Endothelial cell of umbilical vein (primary cell): ENCODE measurements around the gene CD200R1L. TPM values are rescaled to one million over a fixed set of nuclear protein-coding genes. Genes with fewer than 3 reads are reported as not detected.

Source experiments
- BruUV-seq: library from RNA; stranded (reverse); fragments of 400-500 nt; replicated peaks from 2 replicates; lab custom pipeline; 2021; lab: Mats Ljungman, UMichigan
- CTCF ChIA-PET: fragments of 300-600, 350-600 bp; sonication (Branson Sonifier 250); formaldehyde crosslinking; loops from one replicate; lab custom pipeline; 2021; ENCODE audit warnings: antibody characterized with exemption, inconsistent platforms; lab: Charles Lee
- POLR2A ChIA-PET: fragments of 300-600, 350-600 bp; sonication (Branson Sonifier 250); formaldehyde crosslinking; loops from one replicate; lab custom pipeline; 2021; ENCODE audit warnings: antibody characterized with exemption, inconsistent platforms; lab: Charles Lee
- DNase-seq: peaks from one replicate; pipeline ENCODE4 v3.0.0-alpha.2; 2011; ENCODE audit warnings: low read depth, low spot score
- FAIRE-seq: peaks from 2 replicates; lab custom pipeline; 2011; peaks lifted over from hg19 to GRCh38; lab: Jason Lieb, UNC
- H2AFZ ChIP-seq: 2 replicates; pipeline ENCODE4 v1.6.0; 2012; ENCODE audit warnings: low read depth, low read length, control low read depth, inconsistent platforms
- H3K27ac ChIP-seq: 2 replicates; pipeline ENCODE4 v1.5.1; 2011; ENCODE audit warnings: low read depth, mild to moderate bottlenecking, control low read depth, low read length, moderate library complexity; ENCODE audit not compliant: insufficient read depth
- H3K27me3 ChIP-seq, 2 experiments: 2 replicates each; pipeline versions ENCODE4 v1.6.0 to v1.6.1; 2011; ENCODE audit warnings: low read length in 2 of 2, mixed read lengths in 1 of 2; ENCODE audit not compliant: control insufficient read depth in 2 of 2, insufficient read depth in 2 of 2
- H3K36me3 ChIP-seq, 2 experiments: 2 replicates in 1 of 2; 3 replicates in 1 of 2; pipeline ENCODE4 v1.5.1; 2011; ENCODE audit warnings: low read length in 2 of 2, mild to moderate bottlenecking in 1 of 2, moderate library complexity in 1 of 2; ENCODE audit not compliant: control insufficient read depth in 2 of 2, insufficient read depth in 2 of 2; ENCODE audit errors: extremely low read depth in 1 of 2
- H3K4me1 ChIP-seq: 3 replicates; pipeline ENCODE4 v1.5.1; 2011; ENCODE audit warnings: mild to moderate bottlenecking, low read length; ENCODE audit not compliant: control insufficient read depth, insufficient read depth; ENCODE audit errors: extremely low read depth
- H3K4me2 ChIP-seq: 2 replicates; pipeline ENCODE4 v1.6.1; 2011; ENCODE audit warnings: low read length, control low read depth, mixed read lengths; ENCODE audit not compliant: insufficient read depth
- H3K4me3 ChIP-seq, 3 experiments: fragments of 200-600 bp in 1 of 3; sonication (generic), shearing (Covaris generic) in 1 of 3; replicated peaks in 1 of 3; 2 replicates each; pipeline ENCODE4 v1.5.1; 2011 to 2016; ENCODE audit warnings: control low read depth in 3 of 3, low read length in 3 of 3, mild to moderate bottlenecking in 2 of 3, inconsistent platforms in 1 of 3, low read depth in 1 of 3, moderate library complexity in 1 of 3; ENCODE audit not compliant: insufficient read depth in 1 of 3
- H3K79me2 ChIP-seq: 2 replicates; pipeline ENCODE4 v1.6.0; 2012; ENCODE audit warnings: low read length, inconsistent platforms; ENCODE audit not compliant: control insufficient read depth, insufficient read depth
- H3K9ac ChIP-seq: replicated peaks from 2 replicates; pipeline ENCODE3; 2011; ENCODE audit warnings: low read length, control low read depth; ENCODE audit not compliant: insufficient read depth; ENCODE audit errors: extremely low read depth
- H3K9me1 ChIP-seq: replicated peaks from 3 replicates; pipeline ENCODE4 v1.6.0; 2011; ENCODE audit warnings: mild to moderate bottlenecking, low read length; ENCODE audit not compliant: control insufficient read depth, insufficient read depth; ENCODE audit errors: extremely low read depth
- H3K9me3 ChIP-seq: replicated peaks from 2 replicates; pipeline ENCODE4 v1.5.1; 2012; ENCODE audit warnings: low read length, inconsistent platforms; ENCODE audit not compliant: control insufficient read depth, insufficient read depth
- H4K20me1 ChIP-seq: replicated peaks from 2 replicates; pipeline ENCODE3; 2011; ENCODE audit warnings: mild to moderate bottlenecking, low read length; ENCODE audit not compliant: control insufficient read depth, insufficient read depth; ENCODE audit errors: extremely low read depth
- EZH2 ChIP-seq: IDR thresholded peaks from 2 replicates; pipeline ENCODE4 v1.6.1; 2012; ENCODE audit warnings: borderline replicate concordance, low read depth, mild to moderate bottlenecking, moderate library complexity, low read length, inconsistent platforms; ENCODE audit not compliant: severe bottlenecking
- FOS ChIP-seq: IDR thresholded peaks from 2 replicates; pipeline ENCODE4 v1.6.1; 2011; ENCODE audit warnings: mild to moderate bottlenecking, low read length, moderate library complexity, borderline replicate concordance; ENCODE audit not compliant: insufficient read depth
- JUN ChIP-seq: IDR thresholded peaks from 2 replicates; pipeline ENCODE4 v1.6.1; 2011; ENCODE audit warnings: borderline replicate concordance, low read depth; ENCODE audit not compliant: insufficient read length, insufficient read depth
- MYC ChIP-seq: IDR thresholded peaks from one replicate; pipeline ENCODE4 v1.6.1; 2011; ENCODE audit warnings: mild to moderate bottlenecking, low read depth, low read length
- POLR2AphosphoS5 ChIP-seq: IDR thresholded peaks from 2 replicates; pipeline ENCODE4 v1.6.1; 2012; ENCODE audit warnings: low read depth, mild to moderate bottlenecking, control low read depth, low read length, moderate library complexity; ENCODE audit not compliant: insufficient read depth
- dilution Hi-C: fragments of 300-500 bp; cut with MboI; formaldehyde crosslinking; loops from one replicate; pipeline ENCODE4 v1.15.0; 2019; ENCODE audit warnings: low sequenced_read_pairs; ENCODE audit not compliant: extremely low pct_ligation_motif_present
- intact Hi-C: fragments of 100-400 bp; cut with micrococcal nuclease; formaldehyde crosslinking; loops from one replicate; pipeline ENCODE4 v1.10.0; 2022
- polyA plus RNA-seq, 4 experiments: library from polyadenylated mRNA; depleted of rRNA in 3 of 4; stranded (reverse) in 3 of 4; unstranded in 1 of 4; fragments of >200 nt; gene quantifications; 2 replicates each; pipeline versions ENCODE4 v1.2.1 to v1.2.3, GENCODE V29; 2011 to 2012; ENCODE audit warnings: missing spikeins in 1 of 4
- total RNA-seq: library from RNA; stranded (reverse); gene quantifications from 2 replicates; pipeline ENCODE4 v1.2.3, GENCODE V29; 2021
- TF ChIP-seq, protein P1 (sequence below), 2 donors: IDR thresholded peaks; 1 replicate in 1 of 2; 2 replicates in 1 of 2; pipeline ENCODE4 v1.5.1; 2011; ENCODE audit warnings: low read length in 2 of 2, mild to moderate bottlenecking in 2 of 2, moderate library complexity in 2 of 2, control low read depth in 1 of 2, inconsistent platforms in 1 of 2, low read depth in 1 of 2; ENCODE audit not compliant: insufficient read depth in 1 of 2; ENCODE audit errors: extremely low read depth in 1 of 2

The CD200R1L gene
- total and polyA plus RNA-seq, 2 donors (not counting 3 experiments of a cell fraction or from before 2014, with no cell fraction given): not detected

DNA sequence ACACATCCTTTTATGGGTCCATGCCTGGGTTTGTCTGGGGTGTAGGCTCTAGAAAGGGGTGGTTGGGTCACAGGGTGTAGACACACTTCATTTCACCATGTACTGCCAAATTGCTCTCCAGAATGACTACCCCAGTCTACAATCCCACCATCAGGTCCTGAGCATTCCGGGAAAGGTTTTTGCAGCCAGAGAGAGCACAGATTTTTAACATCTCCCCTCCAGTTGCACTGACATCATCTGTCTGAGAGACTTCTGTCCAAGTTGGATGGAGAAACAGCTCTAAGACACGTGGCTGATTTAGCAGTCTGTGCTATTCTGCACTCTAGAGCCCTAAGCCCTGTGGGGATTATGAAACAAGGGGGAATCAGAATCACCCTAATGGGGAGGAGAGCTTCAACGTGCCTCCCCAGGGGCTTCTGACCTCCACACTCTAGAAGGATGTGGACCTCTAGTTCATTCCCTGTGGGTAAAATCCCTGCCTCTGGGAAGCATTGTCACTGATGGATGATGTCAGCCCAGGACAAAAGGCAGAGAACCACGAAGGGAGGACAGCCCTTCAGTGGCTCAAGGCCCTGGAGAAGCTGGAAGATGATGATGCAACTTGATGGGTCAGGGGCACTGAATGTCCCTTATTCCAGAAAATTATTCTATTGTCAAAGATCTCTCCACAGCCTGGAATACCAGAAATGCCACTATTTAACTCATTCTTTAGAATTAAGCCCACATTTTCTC lies 71.5 kb downstream of the CD200R1L start:
- Histone ChIP-seq H3K9ac (no peak overlapping the region), H4K20me1 (no peaks in the 10 kb centered on the region), H3K27me3 (no peaks in the 10 kb centered on the region), H3K4me1 (no peaks in the 10 kb centered on the region), H2AFZ (no peak overlapping the region), H3K79me2 (no peaks in the 10 kb centered on the region), H3K36me3 (no peaks in the 10 kb centered on the region), H3K27ac (no peak overlapping the region), H3K9me1 (no peaks in the 10 kb centered on the region), H3K4me3 (no peak overlapping the region), H3K4me2 (no peak overlapping the region), H3K9me3 (no peaks in the 10 kb centered on the region)
- FAIRE-seq (no peak), DNase-seq (no peak)
- dilution Hi-C loops: no loop called here
- TF ChIP-seq MYC: no peak
- no peak for TF ChIP-seq JUN
- intact Hi-C loops: no loop called here
- ChIA-PET CTCF (interaction anchor here (1.0 kb wide), 1 partner anchor 39 kb away, joined by 3 read pairs; no protein-coding TSS in a partner anchor), POLR2A (no interaction called here)
- no TSS peak for BruUV-seq

DNA sequence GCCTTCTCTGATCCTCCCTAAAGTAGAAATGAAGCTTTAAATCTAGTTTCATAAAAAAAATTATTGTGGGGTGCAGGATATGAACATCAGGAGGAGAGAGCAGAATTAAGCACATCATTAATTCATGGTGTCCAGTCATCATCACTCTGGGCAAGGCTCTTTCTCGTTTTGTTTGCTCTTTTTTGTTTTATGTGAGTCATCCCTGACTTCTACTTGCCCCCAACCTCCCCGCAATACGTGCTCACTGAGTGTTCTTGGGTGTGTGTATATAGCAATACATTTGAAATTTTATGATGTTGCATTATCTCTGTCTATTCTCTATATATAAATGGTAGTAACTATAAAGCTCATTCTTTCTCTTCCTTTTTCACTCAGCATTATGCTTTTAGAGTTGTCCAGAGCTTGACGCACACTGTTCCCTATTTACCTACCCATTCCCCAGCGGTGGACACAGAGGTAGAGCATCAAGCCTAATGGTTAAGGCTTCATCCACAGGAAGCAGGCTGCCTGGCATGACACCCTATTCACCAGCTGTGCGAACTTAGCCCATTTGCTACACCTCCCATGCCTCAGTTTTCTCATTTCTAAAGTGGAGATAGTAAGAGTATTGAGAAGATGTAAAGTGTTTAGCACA lies 72.3 kb downstream of the CD200R1L start:
- Histone ChIP-seq H3K4me1 (peaks cover 2% of the 10 kb centered on the region), H3K79me2 (no peaks in the 10 kb centered on the region), H3K27me3 (no peaks in the 10 kb centered on the region), H3K9me3 (no peaks in the 10 kb centered on the region), H3K36me3 (no peaks in the 10 kb centered on the region), H2AFZ (no peak overlapping the region), H4K20me1 (no peaks in the 10 kb centered on the region), H3K27ac (no peak overlapping the region), H3K9me1 (no peaks in the 10 kb centered on the region), H3K4me3 (no peak overlapping the region), H3K9ac (no peak overlapping the region), H3K4me2 (no peak overlapping the region)
- ChIA-PET CTCF (interaction anchor here (1.7 kb wide), 1 partner anchor 40 kb away, joined by 6 read pairs; no protein-coding TSS in a partner anchor), POLR2A (no interaction called here)
- FAIRE-seq (peak; percentile 54), DNase-seq (peak; percentile 28)
- BruUV-seq: no TSS peak
- intact Hi-C loops: no loop called here
- dilution Hi-C loops: no loop called here
- TF ChIP-seq EZH2 (no peak), POLR2AphosphoS5 (no peak), FOS (peak; percentile 84), JUN (peak; percentile 17)
- TF ChIP-seq, protein P1, sequence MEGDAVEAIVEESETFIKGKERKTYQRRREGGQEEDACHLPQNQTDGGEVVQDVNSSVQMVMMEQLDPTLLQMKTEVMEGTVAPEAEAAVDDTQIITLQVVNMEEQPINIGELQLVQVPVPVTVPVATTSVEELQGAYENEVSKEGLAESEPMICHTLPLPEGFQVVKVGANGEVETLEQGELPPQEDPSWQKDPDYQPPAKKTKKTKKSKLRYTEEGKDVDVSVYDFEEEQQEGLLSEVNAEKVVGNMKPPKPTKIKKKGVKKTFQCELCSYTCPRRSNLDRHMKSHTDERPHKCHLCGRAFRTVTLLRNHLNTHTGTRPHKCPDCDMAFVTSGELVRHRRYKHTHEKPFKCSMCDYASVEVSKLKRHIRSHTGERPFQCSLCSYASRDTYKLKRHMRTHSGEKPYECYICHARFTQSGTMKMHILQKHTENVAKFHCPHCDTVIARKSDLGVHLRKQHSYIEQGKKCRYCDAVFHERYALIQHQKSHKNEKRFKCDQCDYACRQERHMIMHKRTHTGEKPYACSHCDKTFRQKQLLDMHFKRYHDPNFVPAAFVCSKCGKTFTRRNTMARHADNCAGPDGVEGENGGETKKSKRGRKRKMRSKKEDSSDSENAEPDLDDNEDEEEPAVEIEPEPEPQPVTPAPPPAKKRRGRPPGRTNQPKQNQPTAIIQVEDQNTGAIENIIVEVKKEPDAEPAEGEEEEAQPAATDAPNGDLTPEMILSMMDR (IDR thresholded peaks at IDR 0.05; ENCODE audit: extremely low read depth in 1 of 2, insufficient read depth in 1 of 2, low read depth in 1 of 2, low read length in 2 of 2): no peak
